ENCODE results near the gene HLCS. TPM values are rescaled to one million over a fixed set of nuclear protein-coding genes. Genes with fewer than 3 reads are reported as not detected.
A peak's percentile ranks its signal among the peaks of the same experiment; 100 is the strongest.
"Not testable (repeated sequence)": the region's sequence is repeated elsewhere in the genome, so short reads cannot be mapped to it uniquely, and the experiment has no call there.

Gene HLCS
- total and polyA plus RNA-seq, 2 experiments from 2014 or later, result 10.6 to 30.4 TPM

DNA sequence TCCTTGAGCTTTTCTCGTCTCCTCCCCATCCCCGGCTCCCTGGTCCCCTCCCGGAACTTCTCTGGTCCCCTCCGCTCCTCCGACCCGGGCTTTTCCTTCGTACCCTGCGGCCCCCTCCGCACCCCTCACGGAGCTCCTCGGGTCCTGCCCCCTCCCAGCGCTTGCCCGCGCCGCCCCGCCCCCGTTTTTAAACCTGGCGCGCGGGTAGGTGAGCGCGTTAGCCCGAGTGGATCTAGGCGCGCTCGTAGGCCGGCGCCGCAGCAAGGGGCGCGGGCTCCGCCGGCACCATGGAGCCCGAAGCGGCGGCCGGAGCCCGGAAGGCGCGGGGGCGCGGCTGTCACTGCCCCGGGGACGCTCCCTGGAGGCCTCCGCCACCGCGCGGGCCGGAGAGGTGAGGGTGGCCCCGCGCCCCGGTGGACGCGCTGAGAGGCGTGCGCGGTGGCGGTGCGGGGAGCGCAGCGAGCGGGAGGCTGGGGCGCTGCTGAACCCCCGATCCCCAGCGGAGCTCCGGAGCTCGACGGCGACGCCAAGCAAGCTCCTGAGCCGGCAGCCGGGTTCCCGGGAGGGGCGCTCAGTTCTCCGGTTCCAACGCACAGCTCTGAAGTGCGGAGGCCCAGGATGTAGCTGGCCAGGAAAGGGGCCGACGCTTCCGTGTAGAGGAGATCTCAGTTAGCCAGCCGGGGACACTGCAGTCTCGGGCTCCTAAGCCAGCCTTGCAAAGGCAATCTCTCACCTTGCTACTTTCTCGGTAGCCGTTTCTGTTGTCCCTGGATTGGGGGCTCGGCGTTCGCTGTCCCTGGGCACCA, 40.2 kb upstream of the HLCS start, which contains the start of gene RIPPLY3:
Gene RIPPLY3 (plus strand): TSS at position 217 of the 806 bp plus-strand sequence. CDS start 71 bp downstream, at position 288.
- peaks cover 27% of the 10 kb centered on the region for H3K27me3 ChIP-seq
- peak; percentile 50 for DNase-seq (ENCODE audit: low spot score)

DNA sequence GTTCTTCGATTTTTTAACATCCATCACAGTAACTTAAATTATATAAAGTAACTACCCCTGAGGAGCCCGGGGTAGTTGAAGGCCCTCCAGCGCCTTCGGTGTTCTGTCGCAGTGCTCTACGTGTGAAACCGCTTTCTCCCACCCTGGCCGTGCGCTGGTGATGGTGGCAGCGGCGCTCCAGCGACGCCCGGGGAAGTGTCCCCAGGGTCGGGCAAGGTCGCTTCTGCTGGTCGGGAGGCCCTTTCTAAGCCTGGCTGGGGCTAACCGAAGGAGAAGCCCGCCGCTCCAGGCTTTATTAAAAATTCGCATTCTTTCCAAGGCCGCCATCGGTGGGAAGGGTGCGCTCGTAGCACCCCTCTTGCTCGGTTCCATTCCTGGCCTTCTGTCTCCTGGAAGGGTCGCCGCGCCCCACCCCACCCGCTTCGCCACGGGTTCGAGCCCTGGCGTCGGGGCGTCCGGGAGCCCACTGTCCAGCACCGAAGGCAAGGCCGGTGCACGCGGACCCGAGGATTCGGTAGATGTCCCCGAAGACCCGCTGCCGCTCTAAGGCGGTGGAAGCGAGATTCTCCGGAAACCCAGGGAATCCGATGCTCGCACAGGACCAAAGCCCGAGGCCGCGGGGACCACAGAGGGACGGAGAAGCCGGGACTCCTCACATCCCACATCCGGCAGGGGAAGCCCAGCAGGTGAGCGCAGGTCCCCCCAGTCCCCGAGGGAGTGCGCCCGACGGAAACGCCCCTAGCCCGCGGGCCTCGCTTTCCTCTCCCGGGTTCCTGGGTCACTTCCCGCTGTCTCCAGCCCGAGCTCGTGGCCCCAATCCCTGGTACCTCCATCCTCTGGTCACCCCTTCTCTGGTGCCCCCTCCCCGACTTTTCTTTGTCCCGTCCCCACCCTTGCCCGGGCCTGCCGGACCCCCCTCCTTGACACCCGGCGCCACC, 39.3 kb upstream of the HLCS start:
- Histone ChIP-seq H3K4me2 (peak overlapping the region; percentile 98), H2AFZ (peak overlapping the region; percentile 76), H3K9me3 (ENCODE audit: low read depth) (no peaks in the 10 kb centered on the region), H3K4me1 (ENCODE audit: insufficient read depth) (peaks cover 4% of the 10 kb centered on the region), H3K79me2 (no peaks in the 10 kb centered on the region), H3K9me2 (replicated peaks; ENCODE audit: insufficient read depth) (no peaks in the 10 kb centered on the region), H3K36me3 (replicated peaks; ENCODE audit: insufficient read depth, low read depth) (no peaks in the 10 kb centered on the region), H4K20me1 (ENCODE audit: insufficient read depth, poor library complexity, severe bottlenecking) (no peaks in the 10 kb centered on the region), H3K27ac (no peak overlapping the region), H3K4me3 (peak overlapping the region; percentile 49), H3K27me3 (peaks cover 27% of the 10 kb centered on the region)
- no peak for TF ChIP-seq EZH2phosphoT487 (IDR thresholded peaks at IDR 0.05; ENCODE audit: low read depth, severe bottlenecking, unreplicated experiment)
- TF ChIP-seq EZH2 (IDR thresholded peaks at IDR 0.05; ENCODE audit: borderline replicate concordance), result no peak
- TF ChIP-seq, protein P1, sequence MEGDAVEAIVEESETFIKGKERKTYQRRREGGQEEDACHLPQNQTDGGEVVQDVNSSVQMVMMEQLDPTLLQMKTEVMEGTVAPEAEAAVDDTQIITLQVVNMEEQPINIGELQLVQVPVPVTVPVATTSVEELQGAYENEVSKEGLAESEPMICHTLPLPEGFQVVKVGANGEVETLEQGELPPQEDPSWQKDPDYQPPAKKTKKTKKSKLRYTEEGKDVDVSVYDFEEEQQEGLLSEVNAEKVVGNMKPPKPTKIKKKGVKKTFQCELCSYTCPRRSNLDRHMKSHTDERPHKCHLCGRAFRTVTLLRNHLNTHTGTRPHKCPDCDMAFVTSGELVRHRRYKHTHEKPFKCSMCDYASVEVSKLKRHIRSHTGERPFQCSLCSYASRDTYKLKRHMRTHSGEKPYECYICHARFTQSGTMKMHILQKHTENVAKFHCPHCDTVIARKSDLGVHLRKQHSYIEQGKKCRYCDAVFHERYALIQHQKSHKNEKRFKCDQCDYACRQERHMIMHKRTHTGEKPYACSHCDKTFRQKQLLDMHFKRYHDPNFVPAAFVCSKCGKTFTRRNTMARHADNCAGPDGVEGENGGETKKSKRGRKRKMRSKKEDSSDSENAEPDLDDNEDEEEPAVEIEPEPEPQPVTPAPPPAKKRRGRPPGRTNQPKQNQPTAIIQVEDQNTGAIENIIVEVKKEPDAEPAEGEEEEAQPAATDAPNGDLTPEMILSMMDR (IDR thresholded peaks at IDR 0.05; ENCODE audit: poor library complexity), result no peak
- peak; percentile 21 for DNase-seq (ENCODE audit: low spot score)
- WGBS (ENCODE audit: low lambda C conversion rate, missing lambda C conversion rate), result 37% methylated on average over 40 of the region's 76 CpGs

More for the DNA sequence above, 40.2 kb upstream of the HLCS start, which contains the start of gene RIPPLY3:
- H3K4me3 ChIP-seq, result peak within 1 kb of the TSS; percentile 49
- H3K4me2 ChIP-seq, result peak within 1 kb of the TSS; percentile 98
- peak within 1 kb of the TSS; percentile 76 for H2AFZ ChIP-seq
- TF ChIP-seq EZH2 (IDR thresholded peaks at IDR 0.05; ENCODE audit: borderline replicate concordance) (no peak), EZH2phosphoT487 (IDR thresholded peaks at IDR 0.05; ENCODE audit: low read depth, severe bottlenecking, unreplicated experiment) (no peak)
- TF ChIP-seq, protein P1 (IDR thresholded peaks at IDR 0.05; ENCODE audit: poor library complexity), result no peak
- H3K4me1 ChIP-seq (ENCODE audit: insufficient read depth), result peaks cover 4% of the 10 kb centered on the region
- H4K20me1 ChIP-seq (ENCODE audit: insufficient read depth, poor library complexity, severe bottlenecking), result no peaks in the 10 kb centered on the region
- WGBS (ENCODE audit: low lambda C conversion rate, missing lambda C conversion rate), result 3% methylated on average over 72 of the region's 87 CpGs
- H3K27ac ChIP-seq, result no peak within 1 kb of the TSS
- H3K36me3 ChIP-seq (replicated peaks; ENCODE audit: insufficient read depth, low read depth), result no peaks in the 10 kb centered on the region
- no peaks in the 10 kb centered on the region for H3K9me2 ChIP-seq (replicated peaks; ENCODE audit: insufficient read depth)
- no peaks in the 10 kb centered on the region for H3K9me3 ChIP-seq (ENCODE audit: low read depth)
- no peaks in the 10 kb centered on the region for H3K79me2 ChIP-seq

DNA sequence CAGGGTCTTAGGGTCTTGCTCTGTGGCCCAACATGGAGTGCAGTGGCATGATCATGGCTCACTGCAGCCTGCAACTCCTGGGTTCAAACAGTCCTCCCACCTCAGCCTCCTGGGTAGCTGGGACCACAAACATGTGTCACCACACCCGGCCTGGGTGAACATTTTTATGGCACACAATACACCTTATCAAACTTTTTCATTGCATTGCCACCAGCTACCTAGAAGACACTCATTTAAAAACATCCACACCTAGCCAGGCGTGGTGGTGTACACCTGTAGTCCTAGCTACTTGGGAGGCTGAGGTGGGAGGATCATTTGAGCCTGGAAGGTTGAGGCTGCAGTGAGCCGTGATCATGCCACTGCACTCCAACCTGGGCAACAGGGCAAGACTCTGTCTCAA, 37.4 kb upstream of the HLCS start:
- not testable (repeated sequence) for H3K27ac ChIP-seq; H3K9me3 ChIP-seq (ENCODE audit: low read depth)
- 83% methylated on average over 3 of the region's 3 CpGs for WGBS (ENCODE audit: low lambda C conversion rate, missing lambda C conversion rate)

DNA sequence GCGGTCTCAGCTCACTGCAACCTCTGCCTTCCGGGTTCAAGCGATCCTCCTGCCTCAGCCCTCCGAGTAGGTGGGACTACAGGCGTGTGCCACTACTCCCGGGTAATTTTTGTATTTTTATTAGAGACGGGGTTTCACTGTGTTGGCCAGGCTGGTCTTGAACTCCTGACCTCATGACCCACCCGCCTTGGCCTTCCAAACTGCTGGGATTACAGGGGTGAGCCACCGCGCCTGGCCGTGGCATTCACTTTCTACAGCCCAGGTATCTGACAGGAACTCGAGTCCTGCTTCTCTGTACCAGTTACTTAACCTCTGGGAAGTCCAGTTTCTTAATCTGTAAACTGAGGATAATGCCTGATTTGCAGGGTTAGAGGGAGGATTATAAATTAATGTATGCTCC, 36.4 kb upstream of the HLCS start:
- not testable (repeated sequence) for H3K27ac ChIP-seq; H2AFZ ChIP-seq; H3K9me3 ChIP-seq (ENCODE audit: low read depth); H3K4me1 ChIP-seq (ENCODE audit: insufficient read depth); H3K4me3 ChIP-seq; H3K9me2 ChIP-seq (replicated peaks; ENCODE audit: insufficient read depth); H3K36me3 ChIP-seq (replicated peaks; ENCODE audit: insufficient read depth, low read depth); H3K79me2 ChIP-seq; H3K4me2 ChIP-seq; H4K20me1 ChIP-seq (ENCODE audit: insufficient read depth, poor library complexity, severe bottlenecking); DNase-seq (ENCODE audit: low spot score)
- WGBS (ENCODE audit: low lambda C conversion rate, missing lambda C conversion rate), result 81% methylated on average over 12 of the region's 12 CpGs
- H3K27me3 ChIP-seq, result peaks cover 22% of the 10 kb centered on the region

More for the DNA sequence above, 37.4 kb upstream of the HLCS start:
- not testable (repeated sequence) for H2AFZ ChIP-seq; H3K79me2 ChIP-seq; H4K20me1 ChIP-seq (ENCODE audit: insufficient read depth, poor library complexity, severe bottlenecking); H3K36me3 ChIP-seq (replicated peaks; ENCODE audit: insufficient read depth, low read depth); H3K4me2 ChIP-seq; DNase-seq (ENCODE audit: low spot score); H3K4me3 ChIP-seq; H3K9me2 ChIP-seq (replicated peaks; ENCODE audit: insufficient read depth); H3K4me1 ChIP-seq (ENCODE audit: insufficient read depth)
- H3K27me3 ChIP-seq, result peaks cover 27% of the 10 kb centered on the region
